ENCODE data around the gene ZNF213. TPM values are rescaled to one million over a fixed set of nuclear protein-coding genes. Genes with fewer than 3 reads are reported as not detected.

The ZNF213 gene
- total RNA-seq, 1 donor from 2014 or later: 5.6 TPM

DNA sequence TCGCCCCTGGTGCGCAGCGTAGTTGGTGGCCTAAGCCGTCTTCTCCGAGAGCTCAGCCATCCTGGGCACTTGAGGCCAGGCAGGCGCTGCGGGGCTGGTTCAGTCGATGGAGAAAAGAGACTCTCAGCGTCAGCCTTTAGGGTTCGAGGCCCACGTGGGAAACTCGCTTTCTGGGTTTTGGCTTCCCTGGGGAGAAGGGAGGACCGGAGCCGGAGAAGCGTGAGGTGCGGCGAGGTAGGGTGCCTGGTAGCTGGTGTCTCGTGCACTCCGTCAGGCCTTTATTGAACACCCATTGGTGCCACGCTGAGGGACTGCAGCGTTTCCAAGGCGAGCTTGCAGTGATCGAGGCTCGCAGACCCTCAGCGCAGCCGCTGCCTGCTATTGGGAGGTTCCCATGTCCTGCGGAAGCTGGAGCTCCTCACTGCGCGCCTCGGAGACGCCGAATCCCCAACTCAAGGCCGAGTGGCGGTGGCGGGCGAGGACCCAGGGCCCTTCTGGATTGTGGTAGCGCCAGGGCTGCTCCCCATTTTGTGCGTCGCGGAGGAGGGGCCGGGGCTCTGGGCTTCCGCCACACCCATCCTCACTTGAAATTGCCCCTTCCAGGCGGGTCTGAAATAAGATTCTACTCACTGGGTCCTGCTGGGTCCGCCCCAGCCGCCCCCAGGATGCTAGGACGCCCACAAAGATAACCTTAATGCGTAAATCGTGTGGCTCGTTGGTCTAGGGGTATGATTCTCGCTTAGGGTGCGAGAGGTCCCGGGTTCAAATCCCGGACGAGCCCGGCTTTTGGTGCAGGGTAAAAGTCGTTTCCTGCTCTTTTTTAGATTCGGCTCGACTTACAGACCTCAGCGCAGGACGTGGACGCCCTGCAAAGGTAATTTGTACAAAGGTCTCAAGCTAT is 54.3 kb downstream of the ZNF213 start:
- ChIA-PET CTCF (interaction anchor here (0.9 to 1.1 kb wide), 2 partner anchors 93 to 161 kb away, joined by 3 read pairs; no protein-coding TSS in a partner anchor), POLR2A (interaction anchor here (0.5 to 1.2 kb wide), 2 partner anchors 31 to 1167 kb away, joined by 3 to 6 read pairs; no protein-coding TSS in a partner anchor)
- H3K4me1 Mint-ChIP-seq: peaks cover 25% of the 10 kb centered on the region
- H3K4me3 Mint-ChIP-seq: peak overlapping the region; percentile 32
- peak overlapping the region; percentile 53 for H3K27ac Mint-ChIP-seq
- ATAC-seq (ENCODE audit: low read depth) (peak; percentile 21), DNase-seq (no peak)
- H3K27me3 Mint-ChIP-seq: peaks cover 71% of the 10 kb centered on the region
- TF ChIP-seq, protein P1, sequence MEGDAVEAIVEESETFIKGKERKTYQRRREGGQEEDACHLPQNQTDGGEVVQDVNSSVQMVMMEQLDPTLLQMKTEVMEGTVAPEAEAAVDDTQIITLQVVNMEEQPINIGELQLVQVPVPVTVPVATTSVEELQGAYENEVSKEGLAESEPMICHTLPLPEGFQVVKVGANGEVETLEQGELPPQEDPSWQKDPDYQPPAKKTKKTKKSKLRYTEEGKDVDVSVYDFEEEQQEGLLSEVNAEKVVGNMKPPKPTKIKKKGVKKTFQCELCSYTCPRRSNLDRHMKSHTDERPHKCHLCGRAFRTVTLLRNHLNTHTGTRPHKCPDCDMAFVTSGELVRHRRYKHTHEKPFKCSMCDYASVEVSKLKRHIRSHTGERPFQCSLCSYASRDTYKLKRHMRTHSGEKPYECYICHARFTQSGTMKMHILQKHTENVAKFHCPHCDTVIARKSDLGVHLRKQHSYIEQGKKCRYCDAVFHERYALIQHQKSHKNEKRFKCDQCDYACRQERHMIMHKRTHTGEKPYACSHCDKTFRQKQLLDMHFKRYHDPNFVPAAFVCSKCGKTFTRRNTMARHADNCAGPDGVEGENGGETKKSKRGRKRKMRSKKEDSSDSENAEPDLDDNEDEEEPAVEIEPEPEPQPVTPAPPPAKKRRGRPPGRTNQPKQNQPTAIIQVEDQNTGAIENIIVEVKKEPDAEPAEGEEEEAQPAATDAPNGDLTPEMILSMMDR (IDR thresholded peaks at IDR 0.05): no peak
- no peaks in the 10 kb centered on the region for H3K36me3 Mint-ChIP-seq (ENCODE audit: low read depth)
- intact Hi-C loops (cut with micrococcal nuclease): loop anchor here (2.0 kb wide), 1 partner anchor 18 kb away; no protein-coding TSS in a partner anchor
- no peaks in the 10 kb centered on the region for H3K9me3 Mint-ChIP-seq

DNA sequence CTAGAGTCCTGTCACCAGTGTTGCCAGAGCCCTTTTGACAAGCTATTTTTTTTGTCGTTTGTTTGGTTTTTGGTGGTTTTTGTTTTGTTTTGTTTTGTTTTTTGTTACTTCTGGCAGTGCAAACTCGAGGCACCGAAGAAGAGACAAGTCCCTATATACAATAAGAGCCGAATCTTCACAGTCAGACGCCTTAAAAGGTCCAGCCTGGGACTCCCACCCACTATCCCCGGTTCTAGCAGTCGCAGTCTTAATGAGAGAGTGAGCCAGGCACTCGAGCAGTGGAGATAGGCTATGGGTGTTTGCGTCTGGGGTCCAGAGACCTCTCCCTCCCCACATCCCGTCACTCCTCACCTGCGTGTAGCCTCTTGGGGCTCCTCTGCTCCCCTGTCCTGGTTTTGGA is 55.0 kb downstream of the ZNF213 start:
- ChIA-PET POLR2A (interaction anchor here (1.2 kb wide), 1 partner anchor 32 kb away, joined by 3 read pairs; no protein-coding TSS in a partner anchor), CTCF (no interaction called here)
- TF ChIP-seq, protein P1 (IDR thresholded peaks at IDR 0.05): no peak
- DNase-seq (no peak), ATAC-seq (ENCODE audit: low read depth) (no peak)
- Mint-ChIP-seq H3K36me3 (ENCODE audit: low read depth) (no peaks in the 10 kb centered on the region), H3K4me3 (no peak overlapping the region), H3K27ac (no peak overlapping the region), H3K4me1 (peaks cover 24% of the 10 kb centered on the region), H3K27me3 (peaks cover 75% of the 10 kb centered on the region), H3K9me3 (no peaks in the 10 kb centered on the region)
- intact Hi-C loops (cut with micrococcal nuclease): loop anchor here (2.0 kb wide), 2 partner anchors 19 to 39 kb away; no protein-coding TSS in a partner anchor

DNA sequence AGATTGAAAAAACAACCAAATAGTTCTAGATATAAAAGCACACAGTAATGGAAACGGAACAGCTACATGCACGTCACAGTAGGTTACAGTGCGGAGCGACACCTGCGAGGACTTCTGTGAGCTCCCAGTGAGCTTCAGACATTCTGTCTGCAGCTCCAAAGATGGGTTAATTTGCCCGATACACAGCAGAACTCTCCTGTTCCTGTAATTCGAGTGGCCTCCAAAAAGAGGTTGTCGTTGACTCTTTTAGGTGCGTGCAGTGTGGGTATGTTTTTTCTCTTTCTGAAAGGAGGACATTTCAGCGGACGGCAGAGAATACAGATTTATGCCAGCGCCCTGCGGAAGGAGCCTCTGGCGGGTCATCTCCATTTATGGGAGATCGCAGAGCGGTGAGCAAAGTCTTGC is 56.1 kb downstream of the ZNF213 start:
- TF ChIP-seq, protein P1 (IDR thresholded peaks at IDR 0.05): no peak
- DNase-seq (no peak), ATAC-seq (ENCODE audit: low read depth) (no peak)
- H3K27ac Mint-ChIP-seq: peak overlapping the region; percentile 5
- ChIA-PET CTCF (no interaction called here), POLR2A (no interaction called here)
- peak overlapping the region; percentile 3 for H3K4me3 Mint-ChIP-seq
- peaks cover 24% of the 10 kb centered on the region for H3K4me1 Mint-ChIP-seq
- intact Hi-C loops (cut with micrococcal nuclease): loop anchor here (2.0 kb wide), 1 partner anchor 40 kb away; no protein-coding TSS in a partner anchor
- peaks cover 73% of the 10 kb centered on the region for H3K27me3 Mint-ChIP-seq
- no peaks in the 10 kb centered on the region for H3K36me3 Mint-ChIP-seq (ENCODE audit: low read depth)
- H3K9me3 Mint-ChIP-seq: no peaks in the 10 kb centered on the region

Other genes with a start within 250 kb of the ZNF213 start
- gene FLYWCH1, start 223.1 kb upstream of the ZNF213 start, total RNA-seq: 53.5 and 59.9 TPM in 2 replicates
- 1.3 and 1.7 TPM in 2 replicates for gene KREMEN2, start 170.8 kb upstream of the ZNF213 start, total RNA-seq
- gene PAQR4, start 165.7 kb upstream of the ZNF213 start, total RNA-seq: 2.4 and 2.7 TPM in 2 replicates
- 3.8 and 4.3 TPM in 2 replicates for gene PKMYT1, start 154.6 kb upstream of the ZNF213 start, total RNA-seq
- not detected in 2 replicates for gene CLDN9, start 122.1 kb upstream of the ZNF213 start, total RNA-seq
- gene CLDN6, start 116.8 kb upstream of the ZNF213 start, total RNA-seq: not detected in 2 replicates
- 0.47 and 1.0 TPM in 2 replicates for gene TNFRSF12A, start 114.7 kb upstream of the ZNF213 start, total RNA-seq
- gene HCFC1R1, start 111.1 kb upstream of the ZNF213 start, total RNA-seq: 17.7 and 20.4 TPM in 2 replicates
- gene THOC6, start 111.0 kb upstream of the ZNF213 start, total RNA-seq: 45.8 and 47.1 TPM in 2 replicates
- not detected in 2 replicates for gene BICDL2, start 98.1 kb upstream of the ZNF213 start, total RNA-seq
- 0.13 and 0.34 TPM in 2 replicates for gene MMP25, start 88.5 kb upstream of the ZNF213 start, total RNA-seq
- gene IL32, start 69.4 kb upstream of the ZNF213 start, total RNA-seq: 3.0 and 3.4 TPM in 2 replicates
- gene ZSCAN10, start 35.7 kb upstream of the ZNF213 start, total RNA-seq: not detected in 2 replicates
- not detected in 2 replicates for gene ZNF205, start 22.4 kb upstream of the ZNF213 start, total RNA-seq
- gene OR1F1, start 53.2 kb downstream of the ZNF213 start, total RNA-seq: not detected in 2 replicates
- 13.6 and 15.1 TPM in 2 replicates for gene ZNF200, start 100.1 kb downstream of the ZNF213 start, total RNA-seq
- gene MEFV, start 121.6 kb downstream of the ZNF213 start, total RNA-seq: not detected in 2 replicates
- 42.7 and 42.9 TPM in 2 replicates for gene ZNF263, start 148.5 kb downstream of the ZNF213 start, total RNA-seq
- 6.7 and 11.0 TPM in 2 replicates for gene TIGD7, start 170.4 kb downstream of the ZNF213 start, total RNA-seq
- gene ZNF75A, start 170.5 kb downstream of the ZNF213 start, total RNA-seq: 84.0 and 97.9 TPM in 2 replicates
- 0.80 and 0.81 TPM in 2 replicates for gene OR2C1, start 220.9 kb downstream of the ZNF213 start, total RNA-seq

Data from activated B cell treated with CpG ODN at 0.5 μM for 24 hours (primary cell).